Left lobe of liver (tissue), 2 donors: ENCODE results near the gene GALR3. TPM values are rescaled to one million over a fixed set of nuclear protein-coding genes. Genes with fewer than 3 reads are reported as not detected.

ENCODE experiments used
- ATAC-seq: fragments of 200-7000 bp; cut with Tn5 transposase; one replicate; pipeline ENCODE4 v1.9.1; 2020; ENCODE audit warnings: mild to moderate bottlenecking, moderate library complexity
- DNase-seq: peaks from one replicate; pipeline ENCODE4 v3.0.0-alpha.2; 2020; ENCODE audit warnings: low spot score
- total RNA-seq: library from RNA; stranded (reverse); gene quantifications from one replicate; pipeline ENCODE4 v1.2.1, GENCODE V29; 2021
- donor health status: DM: no; HTN: no; CAD: no; lungs with moderate emphysema.
- donor health status: DM: no; HTN: yes; CAD: no.

Gene GALR3
- total RNA-seq, 1 donor from 2014 or later, result 0.65 TPM

DNA sequence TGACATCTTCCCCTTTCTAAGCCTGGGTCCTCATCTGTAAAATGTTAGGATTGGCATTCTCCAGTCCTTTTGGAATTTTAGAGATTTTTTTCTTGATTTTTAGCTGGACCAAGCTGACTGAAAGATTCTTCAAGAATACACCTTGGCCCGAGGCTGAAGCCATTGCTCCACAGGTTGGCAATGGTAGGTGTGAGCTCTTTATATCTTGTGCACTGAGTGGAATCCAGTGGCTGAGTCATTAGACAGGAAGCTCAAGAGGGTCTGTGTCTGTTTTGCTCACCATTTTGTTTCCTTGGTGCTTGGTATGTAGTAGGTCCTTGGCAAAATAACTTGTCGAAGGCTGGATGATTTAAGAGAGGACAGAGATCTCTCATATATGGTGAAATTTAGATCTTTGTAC, 32.3 kb downstream of the GALR3 start:
- ATAC-seq (no peak), DNase-seq (no peak)

DNA sequence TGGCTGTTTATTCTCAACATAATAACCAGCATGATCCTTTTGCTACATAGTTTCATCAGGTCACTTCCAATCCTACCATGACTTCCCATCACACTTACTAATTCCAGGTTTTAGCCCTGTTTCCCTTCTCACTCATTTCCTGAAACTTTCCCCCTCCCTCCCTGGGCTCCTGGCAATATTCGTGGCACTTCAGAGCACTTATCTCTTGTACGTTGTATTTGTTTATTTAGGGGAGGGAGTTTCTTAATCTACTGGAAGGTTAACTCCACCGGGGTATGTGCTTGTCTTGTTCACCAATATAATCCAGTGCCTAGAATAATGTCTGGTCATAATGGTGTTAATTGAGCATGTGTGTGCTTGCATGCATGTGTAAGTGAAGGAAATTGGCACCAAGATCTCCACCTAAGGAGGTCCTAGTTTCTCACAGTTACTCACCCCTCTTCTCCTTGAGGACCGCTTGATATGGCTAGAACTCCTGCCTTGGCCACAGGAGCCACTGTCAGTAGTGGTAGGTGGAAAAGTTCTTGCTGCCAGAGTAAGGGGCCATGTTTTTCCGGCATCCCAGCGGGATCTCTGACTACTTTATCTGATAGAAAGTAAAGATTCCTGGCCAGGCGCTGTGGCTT, 37.7 kb downstream of the GALR3 start:
- ATAC-seq, result no peak
- DNase-seq, result no peak

DNA sequence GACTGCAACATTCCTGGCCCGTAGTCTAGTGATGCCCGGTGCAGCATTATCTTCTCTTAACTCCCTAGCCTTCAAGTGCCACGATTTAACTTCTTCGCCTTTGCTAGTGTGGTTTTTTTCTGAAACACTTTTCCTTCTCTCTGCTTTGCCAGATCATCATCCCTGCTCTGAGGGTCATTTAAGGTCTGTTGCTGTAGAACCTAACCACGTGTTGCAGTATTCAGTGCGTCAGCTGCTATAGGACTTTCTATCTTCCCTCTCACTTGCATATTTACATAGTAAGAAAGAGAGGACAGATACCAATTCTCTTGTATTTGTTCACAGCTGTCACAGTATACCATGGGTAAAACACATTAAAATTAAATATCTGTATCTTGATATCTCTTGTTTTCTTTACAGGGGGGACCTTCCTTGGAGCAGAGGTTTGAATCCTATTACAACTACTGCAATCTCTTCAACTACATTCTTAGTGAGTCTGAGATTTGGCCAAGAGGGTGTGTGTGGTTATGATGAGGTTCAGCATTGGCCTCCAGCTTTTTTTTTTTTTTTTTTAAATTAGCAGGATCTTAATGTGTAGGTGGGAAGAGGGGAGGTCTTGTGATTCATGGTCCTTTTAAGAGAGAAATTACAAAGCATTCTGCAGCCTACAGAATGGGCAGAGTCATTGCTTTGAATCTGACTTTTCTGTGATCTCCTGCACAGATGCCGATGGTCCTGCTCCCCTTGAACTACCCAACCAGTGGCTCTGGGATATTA, 39.6 kb downstream of the GALR3 start:
- ATAC-seq (no peak), DNase-seq (no peak)

DNA sequence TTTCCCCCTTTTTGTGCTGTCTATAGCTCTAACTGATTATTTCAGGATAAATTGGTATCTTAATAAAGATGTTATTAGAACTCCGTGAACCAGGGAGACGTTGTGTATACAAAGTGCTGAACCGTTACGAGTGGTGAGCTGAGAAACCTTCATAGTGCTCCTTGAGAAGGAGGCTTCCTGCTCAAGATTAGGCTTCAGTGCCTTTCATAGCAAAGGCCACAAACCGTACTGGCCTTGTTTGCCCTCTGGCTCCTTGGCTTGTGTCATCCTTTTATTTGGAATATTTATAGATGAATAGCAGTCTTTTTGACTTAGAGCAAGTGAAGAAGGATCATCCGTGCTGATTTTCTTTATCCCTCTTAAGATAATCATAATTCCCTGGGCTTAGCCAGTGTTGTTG, 42.3 kb downstream of the GALR3 start:
- DNase-seq (no peak), ATAC-seq (no peak)

DNA sequence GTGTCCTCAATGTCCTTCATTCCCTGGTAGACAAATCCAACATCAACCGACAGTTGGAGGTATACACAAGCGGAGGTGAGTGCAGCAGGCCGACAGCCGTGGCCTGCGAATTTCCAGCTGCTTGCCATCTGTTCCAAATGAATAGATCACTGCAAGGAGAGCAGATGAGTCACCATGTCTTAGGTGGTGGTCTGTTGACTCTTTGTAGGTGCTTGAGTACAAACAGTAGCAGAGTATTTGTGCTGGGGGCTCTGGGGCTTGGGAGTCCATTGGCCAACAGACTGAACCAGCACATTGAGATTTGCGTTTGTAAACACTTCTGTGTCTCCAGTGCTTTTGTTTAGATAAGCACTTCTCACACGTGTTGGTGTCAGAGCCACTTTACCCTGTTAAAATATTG, 47.1 kb downstream of the GALR3 start:
- ATAC-seq, result no peak
- no peak for DNase-seq

Other genes starting within 250 kb of the GALR3 start
- 0.65 TPM for gene LGALS2, start 243.3 kb upstream of the GALR3 start, total RNA-seq
- 27.3 TPM for gene GGA1, start 214.5 kb upstream of the GALR3 start, total RNA-seq
- 3.0 TPM for gene SH3BP1, start 183.7 kb upstream of the GALR3 start, total RNA-seq
- 40.9 TPM for gene PDXP, start 164.7 kb upstream of the GALR3 start, total RNA-seq
- 115 TPM for gene LGALS1, start 147.7 kb upstream of the GALR3 start, total RNA-seq
- gene NOL12, start 137.0 kb upstream of the GALR3 start, total RNA-seq, result 9.9 TPM
- 15.7 TPM for gene TRIOBP, start 126.3 kb upstream of the GALR3 start, total RNA-seq
- gene GCAT, start 15.4 kb upstream of the GALR3 start, total RNA-seq, result 49.6 TPM
- gene ANKRD54, start 21.0 kb downstream of the GALR3 start, total RNA-seq, result 9.7 TPM
- 136 TPM for gene EIF3L, start 26.0 kb downstream of the GALR3 start, total RNA-seq
- gene MICALL1, start 82.9 kb downstream of the GALR3 start, total RNA-seq, result 9.5 TPM
- 0.25 TPM for gene C22orf23, start 130.2 kb downstream of the GALR3 start, total RNA-seq
- 64.2 TPM for gene POLR2F, start 130.3 kb downstream of the GALR3 start, total RNA-seq
- gene SOX10, start 161.2 kb downstream of the GALR3 start, total RNA-seq, result 0.30 TPM
- 16.8 TPM for gene PICK1, start 234.0 kb downstream of the GALR3 start, total RNA-seq